MCF 10A (cell line): ENCODE results near the gene PTGES3. TPM values are rescaled to one million over a fixed set of nuclear protein-coding genes. Genes with fewer than 3 reads are reported as not detected.
A peak's percentile ranks its signal among the peaks of the same experiment; 100 is the strongest.
"Not testable (repeated sequence)": the region's sequence is repeated elsewhere in the genome, so short reads cannot be mapped to it uniquely, and the experiment has no call there.

ENCODE experiments used
- BruUV-seq: library from RNA; stranded (reverse); fragments of 400-500 nt; replicated peaks from 2 replicates; lab custom pipeline; 2021; lab: Mats Ljungman, UMichigan
- CTCF ChIA-PET: fragments of 300-600 bp; sonication (Branson Sonifier 250); formaldehyde crosslinking; extraction: SDS; loops from one replicate; lab custom pipeline; 2021; ENCODE audit warnings: antibody characterized with exemption, inconsistent platforms; lab: Yijun Ruan, JAX
- POLR2A ChIA-PET: fragments of 300-600, 350-650 bp; sonication (Branson Sonifier 250); formaldehyde crosslinking; extraction: SDS; loops from one replicate; lab custom pipeline; 2020; ENCODE audit warnings: antibody characterized with exemption, inconsistent platforms; lab: Yijun Ruan, JAX
- DNase-seq: peaks from one replicate; pipeline ENCODE4 v3.0.0-alpha.2; 2018; ENCODE audit not compliant: unreplicated experiment
- H3K27ac Mint-ChIP-seq: one replicate; pipeline ENCODE4 v1.8.0; 2022; ENCODE audit warnings: mild to moderate bottlenecking, low read depth, mixed read lengths; ENCODE audit not compliant: unreplicated experiment
- H3K27me3 Mint-ChIP-seq: one replicate; pipeline ENCODE4 v1.8.0; 2022; ENCODE audit warnings: mixed read lengths; ENCODE audit not compliant: insufficient read depth, unreplicated experiment
- H3K36me3 Mint-ChIP-seq: one replicate; pipeline ENCODE4 v1.8.0; 2022; ENCODE audit warnings: mild to moderate bottlenecking, moderate library complexity, mixed read lengths; ENCODE audit not compliant: insufficient read depth, unreplicated experiment
- H3K4me1 Mint-ChIP-seq: one replicate; pipeline ENCODE4 v1.8.0; 2022; ENCODE audit warnings: mixed read lengths; ENCODE audit not compliant: insufficient read depth, unreplicated experiment
- H3K4me3 Mint-ChIP-seq: one replicate; pipeline ENCODE4 v1.8.0; 2022; ENCODE audit warnings: mild to moderate bottlenecking, moderate library complexity, mixed read lengths; ENCODE audit not compliant: unreplicated experiment
- H3K9me3 Mint-ChIP-seq: one replicate; pipeline ENCODE4 v1.8.0; 2022; ENCODE audit warnings: mixed read lengths; ENCODE audit not compliant: unreplicated experiment
- intact Hi-C: fragments of 100-400 bp; cut with micrococcal nuclease; formaldehyde crosslinking; loops from 2 replicates; pipeline ENCODE4 v1.14.1; 2022
- total RNA-seq: library from RNA; stranded (reverse); gene quantifications from 2 replicates; pipeline ENCODE4 v1.2.3, GENCODE V29; 2022
- TF ChIP-seq, protein P1 (sequence below): fragments of 200-600 bp; IDR thresholded peaks from one replicate; pipeline ENCODE4 v1.8.0; 2022; ENCODE audit warnings: antibody characterized with exemption, mild to moderate bottlenecking; ENCODE audit not compliant: unreplicated experiment

Gene PTGES3
- total RNA-seq, 1 experiment from 2014 or later: 228 TPM

DNA sequence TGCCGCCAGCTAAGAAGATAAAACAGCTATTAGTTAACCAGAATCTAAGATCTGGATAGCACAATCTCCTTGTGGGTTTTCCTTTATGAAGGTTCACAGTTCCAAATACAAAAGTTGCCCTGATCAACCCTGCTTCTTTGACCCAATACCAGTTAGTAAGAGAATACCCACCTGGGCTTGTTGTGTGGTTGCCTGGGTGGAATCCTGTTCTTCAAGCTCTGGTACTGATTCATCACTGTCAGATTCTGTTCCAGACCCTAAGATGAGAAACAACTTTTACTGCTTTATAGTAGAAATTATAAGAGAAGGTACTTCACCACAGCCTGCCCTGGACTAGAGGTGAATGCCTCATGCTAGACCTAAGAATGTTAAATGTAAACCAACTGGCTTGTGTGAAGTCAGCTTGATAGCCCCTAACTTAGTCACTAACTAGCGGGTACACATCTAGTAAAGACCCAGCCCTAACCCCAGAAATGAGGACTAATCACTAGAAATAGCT lies 26.4 kb upstream of the PTGES3 start:
- H3K27ac Mint-ChIP-seq: no peak overlapping the region
- POLR2A ChIA-PET: interaction anchor here (0.8 to 2.5 kb wide), 3 partner anchors 8 to 28 kb away, joined by 3 to 16 read pairs (median 6); partner anchors contain the start of gene NACA
- CTCF ChIA-PET: no interaction called here
- TF ChIP-seq, protein P1, sequence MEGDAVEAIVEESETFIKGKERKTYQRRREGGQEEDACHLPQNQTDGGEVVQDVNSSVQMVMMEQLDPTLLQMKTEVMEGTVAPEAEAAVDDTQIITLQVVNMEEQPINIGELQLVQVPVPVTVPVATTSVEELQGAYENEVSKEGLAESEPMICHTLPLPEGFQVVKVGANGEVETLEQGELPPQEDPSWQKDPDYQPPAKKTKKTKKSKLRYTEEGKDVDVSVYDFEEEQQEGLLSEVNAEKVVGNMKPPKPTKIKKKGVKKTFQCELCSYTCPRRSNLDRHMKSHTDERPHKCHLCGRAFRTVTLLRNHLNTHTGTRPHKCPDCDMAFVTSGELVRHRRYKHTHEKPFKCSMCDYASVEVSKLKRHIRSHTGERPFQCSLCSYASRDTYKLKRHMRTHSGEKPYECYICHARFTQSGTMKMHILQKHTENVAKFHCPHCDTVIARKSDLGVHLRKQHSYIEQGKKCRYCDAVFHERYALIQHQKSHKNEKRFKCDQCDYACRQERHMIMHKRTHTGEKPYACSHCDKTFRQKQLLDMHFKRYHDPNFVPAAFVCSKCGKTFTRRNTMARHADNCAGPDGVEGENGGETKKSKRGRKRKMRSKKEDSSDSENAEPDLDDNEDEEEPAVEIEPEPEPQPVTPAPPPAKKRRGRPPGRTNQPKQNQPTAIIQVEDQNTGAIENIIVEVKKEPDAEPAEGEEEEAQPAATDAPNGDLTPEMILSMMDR: no peak
- H3K9me3 Mint-ChIP-seq: no peaks in the 10 kb centered on the region
- no peaks in the 10 kb centered on the region for H3K27me3 Mint-ChIP-seq
- no peak for DNase-seq
- intact Hi-C loops: no loop called here
- H3K4me3 Mint-ChIP-seq: no peak overlapping the region
- H3K36me3 Mint-ChIP-seq: peaks cover 79% of the 10 kb centered on the region
- no TSS peak for BruUV-seq
- peaks cover 26% of the 10 kb centered on the region for H3K4me1 Mint-ChIP-seq

DNA sequence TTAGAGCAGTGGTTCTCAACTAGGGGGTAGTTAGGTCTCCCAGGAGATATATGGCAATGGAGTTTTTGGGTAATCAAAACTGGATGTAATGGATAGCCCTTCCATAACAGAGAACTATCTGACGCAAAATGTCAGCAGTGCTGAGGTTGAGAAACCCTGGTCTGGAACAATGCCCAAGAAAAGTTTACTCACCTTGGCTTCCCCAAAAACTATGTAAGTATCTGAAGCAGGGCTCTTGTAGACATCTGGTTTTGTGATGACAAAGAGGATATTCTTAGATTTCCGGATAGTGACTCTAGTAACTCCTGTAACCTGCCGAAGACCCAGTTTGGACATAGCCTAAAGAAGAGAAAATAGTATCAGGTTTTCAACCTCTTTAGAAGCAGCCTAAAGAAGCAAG lies 25.3 kb upstream of the PTGES3 start:
- peak; percentile 61 for DNase-seq
- no peak overlapping the region for H3K4me3 Mint-ChIP-seq
- no TSS peak for BruUV-seq
- POLR2A ChIA-PET: interaction anchor here (0.7 to 2.5 kb wide), 5 partner anchors 9 to 29 kb away, joined by 3 to 16 read pairs (median 4); partner anchors contain the start of gene NACA
- no peaks in the 10 kb centered on the region for H3K9me3 Mint-ChIP-seq
- H3K36me3 Mint-ChIP-seq: peaks cover 69% of the 10 kb centered on the region
- no peak overlapping the region for H3K27ac Mint-ChIP-seq
- H3K4me1 Mint-ChIP-seq: peaks cover 16% of the 10 kb centered on the region
- TF ChIP-seq, protein P1: no peak
- H3K27me3 Mint-ChIP-seq: no peaks in the 10 kb centered on the region
- CTCF ChIA-PET: no interaction called here
- intact Hi-C loops: no loop called here

DNA sequence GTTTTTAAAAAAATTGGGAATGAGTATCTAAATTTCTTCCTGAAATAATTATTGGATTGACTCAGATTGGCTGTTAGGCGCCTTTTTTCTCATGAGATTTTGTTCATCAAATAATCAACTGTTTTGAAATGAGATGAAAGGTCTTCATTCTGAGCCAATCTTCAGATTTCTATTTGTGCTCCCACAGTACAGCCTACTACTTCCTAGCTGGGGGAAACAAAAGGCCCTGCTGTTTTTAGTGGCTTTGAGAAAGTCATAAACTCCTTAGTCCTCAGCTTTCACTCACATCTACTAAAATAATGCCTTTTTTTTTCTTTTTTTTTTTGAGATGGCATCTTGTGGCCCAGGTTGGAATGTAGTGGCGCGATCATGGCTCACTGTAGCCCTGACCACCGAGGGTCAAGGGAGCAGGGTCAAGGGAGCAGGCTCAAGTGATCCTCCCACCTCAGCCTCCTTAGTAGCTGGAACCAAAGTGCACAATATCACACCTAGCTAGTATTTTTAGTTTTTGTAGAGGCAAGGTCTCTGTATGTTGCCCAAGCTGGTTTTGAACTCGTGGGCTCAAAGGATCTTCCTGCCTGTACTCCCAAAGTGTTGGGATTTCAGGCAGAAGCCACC lies 21.8 kb upstream of the PTGES3 start:
- POLR2A ChIA-PET: interaction anchor here (0.6 to 3.6 kb wide), 5 partner anchors 10 to 418 kb away, joined by 3 to 15 read pairs (median 5); partner anchors contain the start of genes LRP1 and PTGES3
- no peak overlapping the region for H3K27ac Mint-ChIP-seq

DNA sequence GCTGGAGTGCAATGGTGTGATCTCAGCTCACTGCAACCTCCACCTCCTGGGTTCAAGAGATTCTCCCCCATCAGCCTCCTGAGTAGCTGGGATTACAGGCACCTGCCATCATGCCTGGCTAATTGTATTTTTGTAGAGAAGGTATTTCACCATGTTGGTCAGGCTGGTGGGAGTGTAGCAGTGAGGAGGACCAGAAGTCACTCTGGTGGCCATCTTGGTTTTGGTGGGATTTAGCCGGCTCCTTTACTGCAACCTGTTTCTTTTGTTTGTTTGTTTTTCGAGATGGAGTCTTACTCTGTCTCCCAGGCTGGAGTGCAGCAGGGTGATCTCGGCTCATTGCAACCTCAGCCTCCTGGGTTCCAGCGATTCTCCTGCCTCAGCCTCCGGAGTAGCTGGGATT lies 16.4 kb upstream of the PTGES3 start:
- ChIA-PET CTCF (interaction anchor here (0.7 kb wide), 1 partner anchor 422 kb away, joined by 3 read pairs; no protein-coding TSS in a partner anchor), POLR2A (interaction anchor here (0.6 to 1.9 kb wide), 2 partner anchors 16 to 344 kb away, joined by 3 to 8 read pairs; partner anchors contain the start of gene PTGES3)
- H3K27me3 Mint-ChIP-seq, H3K4me3 Mint-ChIP-seq, intact Hi-C loops, BruUV-seq, H3K9me3 Mint-ChIP-seq, H3K27ac Mint-ChIP-seq, DNase-seq, H3K36me3 Mint-ChIP-seq, H3K4me1 Mint-ChIP-seq: not testable (repeated sequence)

More for the DNA sequence above, 21.8 kb upstream of the PTGES3 start:
- intact Hi-C loops: no loop called here
- H3K4me1 Mint-ChIP-seq: no peaks in the 10 kb centered on the region
- CTCF ChIA-PET: interaction anchor here (1.7 kb wide), 1 partner anchor 21 kb away, joined by 5 read pairs; no protein-coding TSS in a partner anchor
- H3K9me3 Mint-ChIP-seq: no peaks in the 10 kb centered on the region
- H3K27me3 Mint-ChIP-seq: no peaks in the 10 kb centered on the region
- H3K4me3 Mint-ChIP-seq: no peak overlapping the region
- TF ChIP-seq, protein P1: no peak
- BruUV-seq: no TSS peak
- H3K36me3 Mint-ChIP-seq: peaks cover 45% of the 10 kb centered on the region
- no peak for DNase-seq
